H1 (cell line): ENCODE data around the gene HPGDS. TPM values are rescaled to one million over a fixed set of nuclear protein-coding genes. Genes with fewer than 3 reads are reported as not detected.

ENCODE experiments used
- CTCF ChIP-seq, 3 experiments: IDR thresholded peaks; 1 replicate in 2 of 3; 2 replicates in 1 of 3; pipeline versions ENCODE4 v1.5.1 to v1.6.1; 2011; ENCODE audit warnings: low read length in 3 of 3, mild to moderate bottlenecking in 3 of 3, inconsistent platforms in 2 of 3, low read depth in 1 of 3, moderate library complexity in 1 of 3; ENCODE audit not compliant: insufficient read depth in 1 of 3; ENCODE audit errors: control extremely low read depth in 1 of 3
- KDM4A ChIP-seq: IDR thresholded peaks from one replicate; pipeline ENCODE4 v1.7.1; 2012; ENCODE audit warnings: low read depth, mild to moderate bottlenecking, moderate library complexity, low read length, inconsistent platforms; ENCODE audit not compliant: severe bottlenecking
- YY1 ChIP-seq: IDR thresholded peaks from 2 replicates; pipeline ENCODE4 v1.6.1; 2011; ENCODE audit warnings: low read depth, mild to moderate bottlenecking, low read length
- polyA plus RNA-seq, 7 experiments: library from polyadenylated mRNA; depleted of rRNA in 3 of 7; stranded (reverse) in 5 of 7; unstranded in 2 of 7; fragments of >200 nt in 5 of 7; fragments of 200-250 nt in 2 of 7; gene quantifications; 1 replicate in 5 of 7; 2 replicates in 1 of 7; 4 replicates in 1 of 7; pipeline versions ENCODE4 v1.2.1 to v1.2.3, GENCODE V29; 2011 to 2013; ENCODE audit warnings: missing spikeins in 2 of 7, mixed read lengths in 2 of 7
- total RNA-seq: library from RNA; stranded (reverse); fragmentation: NEBNext Ultra II Directional; extraction: Animal tissue kit (Norgen Biotek cat#: 25700); gene quantifications from 2 replicates; pipeline ENCODE4 v1.2.1, GENCODE V29; 2021

The HPGDS gene
- total and polyA plus RNA-seq, 2 of the 8 experiments (the other 6 are each of a cell fraction or from before 2014, with no cell fraction given): not detected

- TF ChIP-seq CTCF (IDR thresholded peaks at IDR 0.05; ENCODE audit: control extremely low read depth in 1 of 3, insufficient read depth in 1 of 3, low read depth in 1 of 3, low read length in 3 of 3) (no peak), YY1 (no peak), KDM4A (no peak)
- TF ChIP-seq, all 59 proteins: peak for 0
Measured at GRCh38 chr4:94352996-94353395, 10.4 kb upstream of the HPGDS start (continued).
